Pancreas (tissue), 10 donors: ENCODE data around the gene ASCC3. TPM values are rescaled to one million over a fixed set of nuclear protein-coding genes. Genes with fewer than 3 reads are reported as not detected.

Experiments used
- ATAC-seq, 4 donors: fragments of 200-7000 bp; cut with Tn5 transposase; one replicate each; pipeline versions ENCODE4 v1.8.0 to v1.9.1; 2020; ENCODE audit warnings: mild to moderate bottlenecking in 4 of 4, moderate library complexity in 4 of 4
- DNase-seq, 6 donors: peaks; one replicate each; pipeline ENCODE4 v3.0.0-alpha.2; 2020
- FAIRE-seq: peaks from 2 replicates; lab custom pipeline; 2012; peaks lifted over from hg19 to GRCh38; lab: Jason Lieb, UNC
- H3K27ac ChIP-seq, 4 donors: fragments of 200-600 bp; sonication (generic); 1 replicate in 3 of 4; 2 replicates in 1 of 4; pipeline versions ENCODE4 v1.5.0 to v1.8.0; 2020
- H3K27me3 ChIP-seq, 4 donors: fragments of 200-600 bp; one replicate each; pipeline ENCODE4 v1.8.0; 2021
- H3K36me3 ChIP-seq, 3 donors: fragments of 200-600 bp; sonication (generic) in 1 of 3; one replicate each; pipeline versions ENCODE4 v1.5.0 to v1.8.0; 2020 to 2021
- H3K4me1 ChIP-seq, 3 donors: fragments of 200-600 bp; one replicate each; pipeline ENCODE4 v1.8.0; 2021
- H3K4me3 ChIP-seq, 4 donors: fragments of 200-600 bp; sonication (generic) in 2 of 4; one replicate each; pipeline versions ENCODE4 v1.5.0 to v1.8.0; 2020 to 2021
- H3K9me3 ChIP-seq, 4 donors: fragments of 200-600 bp; one replicate each; pipeline ENCODE4 v1.8.0; 2021
- CTCF ChIP-seq, 4 donors: fragments of 200-600 bp; sonication (generic) in 3 of 4; IDR thresholded peaks; one replicate each; pipeline versions ENCODE4 v1.5.0 to v1.8.0; 2021; ENCODE audit warnings: antibody characterized with exemption in 4 of 4
- WGBS, 2 donors: extraction: QIAGEN DNeasy Blood & Tissue Kit; methylation state at CpG; one replicate each; pipeline ENCODE4 v1.1.7; 2013; 5-methylcytosine and 5-hydroxymethylcytosine counted together
- intact Hi-C, 3 donors: fragments of 100-400 bp; cut with DNase I; formaldehyde crosslinking; loops; one replicate each; pipeline versions ENCODE4 v1.11.1 to v1.14.2; 2022
- polyA plus RNA-seq, 2 donors: library from polyadenylated mRNA; stranded (reverse); fragments of 200-250 nt; gene quantifications; one replicate each; pipeline ENCODE4 v1.2.3, GENCODE V29; 2013
- total RNA-seq, 6 donors: library from RNA; stranded (reverse); fragmentation: NEBNext Ultra II Directional in 4 of 6; extraction: Animal tissue kit (Norgen Biotek cat#: 25700) in 4 of 6; gene quantifications; one replicate each; pipeline versions ENCODE4 v1.2.1 to v1.2.4, GENCODE V29; 2021 to 2023
- donor health status: healthy with polysubstance abuse.
- donor health status: DM: no; HTN: no; CAD: no; lungs with moderate emphysema.
- donor health status: DM: no; HTN: no; CAD: no.
- donor health status: control.
- donor health status: control.
- donor health status: Bipolar disorder and iron deficiency.
- donor health status: DM: yes; HTN: yes; CAD: no.
- donor health status: DM: no; HTN: no; CAD: no.
- donor health status: DM: no; HTN: no; CAD: no.
- donor health status: DM: yes; HTN: yes; CAD: no.

The ASCC3 gene
- total and polyA plus RNA-seq, 8 donors: 4.4 to 20.3 (median 13.4) TPM

GRCh38 chr6:100905067-100905466 is 23.9 kb upstream of the ASCC3 start:
- H3K27ac ChIP-seq: no peak overlapping the region
- H3K9me3 ChIP-seq: no peaks in the 10 kb centered on the region
- no peaks in the 10 kb centered on the region for H3K36me3 ChIP-seq
- WGBS, 2 donors: 78 to 89% methylated on average over 4 of the region's 4 CpGs
- no peak for ATAC-seq
- no peaks in the 10 kb centered on the region for H3K4me1 ChIP-seq
- intact Hi-C loops: no loop called here
- no peaks in the 10 kb centered on the region for H3K27me3 ChIP-seq
- H3K4me3 ChIP-seq: no peak overlapping the region
- TF ChIP-seq CTCF (IDR thresholded peaks at IDR 0.05): no peak
- DNase-seq: no peak
- no peak for FAIRE-seq

- TF ChIP-seq CTCF (IDR thresholded peaks at IDR 0.05): no peak
- no peaks in the 10 kb centered on the region for H3K36me3 ChIP-seq
- intact Hi-C loops: no loop called here
- H3K4me3 ChIP-seq: no peak overlapping the region
- ATAC-seq (no peak), FAIRE-seq (no peak), DNase-seq (no peak)
- no peaks in the 10 kb centered on the region for H3K9me3 ChIP-seq
- no peaks in the 10 kb centered on the region for H3K4me1 ChIP-seq
- 68 to 79% methylated on average over 4 of the region's 4 CpGs for WGBS, 2 donors
- no peaks in the 10 kb centered on the region for H3K27me3 ChIP-seq
- H3K27ac ChIP-seq: no peak overlapping the region
Measured at GRCh38 chr6:100904316-100904715, 23.2 kb upstream of the ASCC3 start.

DNA sequence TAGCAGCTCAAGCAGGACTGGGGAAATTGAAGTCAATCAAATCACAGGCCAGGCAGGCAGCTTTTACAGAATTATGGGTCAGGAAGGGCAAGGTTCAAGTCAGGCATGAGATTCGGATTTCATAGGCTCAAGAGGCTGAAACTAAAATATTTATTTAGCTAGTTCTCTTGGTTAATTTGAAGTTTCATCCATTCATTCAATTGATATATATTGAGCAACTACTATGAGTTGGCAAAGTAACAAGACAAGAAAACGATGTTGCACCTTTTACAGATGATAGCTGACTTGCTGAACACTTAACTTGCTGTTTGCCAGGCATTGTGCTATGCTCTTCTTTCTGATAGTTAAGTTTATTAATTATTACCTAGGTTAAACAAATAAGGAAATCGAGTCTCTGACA is 20.5 kb upstream of the ASCC3 start:
- no peak for DNase-seq
- no peak for FAIRE-seq
- ATAC-seq: no peak
- H3K27me3 ChIP-seq: no peaks in the 10 kb centered on the region
- 28% methylated on average over 3 of the region's 3 CpGs for WGBS, 2 donors
- no peaks in the 10 kb centered on the region for H3K4me1 ChIP-seq
- no peaks in the 10 kb centered on the region for H3K9me3 ChIP-seq
- H3K27ac ChIP-seq: no peak overlapping the region
- TF ChIP-seq CTCF (IDR thresholded peaks at IDR 0.05): no peak
- intact Hi-C loops: no loop called here
- no peak overlapping the region for H3K4me3 ChIP-seq
- H3K36me3 ChIP-seq: no peaks in the 10 kb centered on the region

DNA sequence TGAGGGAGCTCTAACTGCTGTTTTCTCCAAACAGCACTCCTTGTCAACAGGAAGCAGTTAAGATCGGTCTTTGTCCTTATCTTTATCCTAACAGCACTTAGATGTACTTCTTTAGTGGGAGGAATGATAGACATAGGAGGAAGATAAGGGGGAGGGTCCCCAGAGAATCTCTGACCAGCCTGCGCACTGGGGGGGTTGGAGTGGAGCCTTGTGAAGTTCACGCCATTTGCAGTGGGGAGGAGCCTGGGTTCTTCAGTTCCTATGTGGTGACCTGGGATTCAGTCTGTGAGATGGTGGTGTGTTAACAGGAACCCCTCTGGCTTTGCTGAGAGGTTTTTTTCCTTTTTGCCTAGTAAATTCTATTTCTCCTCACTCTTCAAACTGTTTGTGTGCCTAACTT is 18.1 kb upstream of the ASCC3 start:
- ATAC-seq (no peak), FAIRE-seq (no peak), DNase-seq (no peak)
- H3K27me3 ChIP-seq: no peaks in the 10 kb centered on the region
- H3K4me3 ChIP-seq: no peak overlapping the region
- no peak for TF ChIP-seq CTCF (IDR thresholded peaks at IDR 0.05)
- no peaks in the 10 kb centered on the region for H3K4me1 ChIP-seq
- intact Hi-C loops: no loop called here
- WGBS, 2 donors: 76 to 84% methylated on average over 3 of the region's 3 CpGs
- no peaks in the 10 kb centered on the region for H3K36me3 ChIP-seq
- no peaks in the 10 kb centered on the region for H3K9me3 ChIP-seq
- no peak overlapping the region for H3K27ac ChIP-seq

- intact Hi-C loops: no loop called here
- no peak overlapping the region for H3K4me3 ChIP-seq
- 94 to 95% methylated on average over 4 of the region's 4 CpGs for WGBS, 2 donors
- no peaks in the 10 kb centered on the region for H3K36me3 ChIP-seq
- no peaks in the 10 kb centered on the region for H3K4me1 ChIP-seq
- no peak for DNase-seq
- no peak overlapping the region for H3K27ac ChIP-seq
- ATAC-seq: no peak
- no peaks in the 10 kb centered on the region for H3K9me3 ChIP-seq
- TF ChIP-seq CTCF (IDR thresholded peaks at IDR 0.05): no peak
- no peak for FAIRE-seq
- no peaks in the 10 kb centered on the region for H3K27me3 ChIP-seq
Measured at GRCh38 chr6:100897671-100898070, 16.5 kb upstream of the ASCC3 start.
